ENCODE data around the gene DNAAF1. TPM values are rescaled to one million over a fixed set of nuclear protein-coding genes. Genes with fewer than 3 reads are reported as not detected.
A peak's percentile ranks its signal among the peaks of the same experiment; 100 is the strongest.

Gene DNAAF1
- total RNA-seq, 1 donor from 2014 or later: not detected

GRCh38 chr16:84194018-84194417 is 48.9 kb downstream of the DNAAF1 start:
- no peaks in the 10 kb centered on the region for H3K36me3 ChIP-seq (ENCODE audit: control insufficient read depth, insufficient read depth, low read length)
- no peak for DNase-seq (ENCODE audit: low read depth)
- TF ChIP-seq CTCF (IDR thresholded peaks at IDR 0.05; ENCODE audit: insufficient read depth, low read length, poor library complexity, severe bottlenecking): no peak

GRCh38 chr16:84194470-84195200 is 49.5 kb downstream of the DNAAF1 start:
- Histone ChIP-seq H3K27me3 (ENCODE audit: control insufficient read depth, insufficient read depth, low read length) (peaks cover 8% of the 10 kb centered on the region), H3K4me3 (ENCODE audit: low read depth, low read length) (no peak overlapping the region), H3K36me3 (ENCODE audit: control insufficient read depth, insufficient read depth, low read length) (no peaks in the 10 kb centered on the region)
- no peak for DNase-seq (ENCODE audit: low read depth)
- peak; percentile 9 for TF ChIP-seq CTCF (IDR thresholded peaks at IDR 0.05; ENCODE audit: insufficient read depth, low read length, poor library complexity, severe bottlenecking)

More at GRCh38 chr16:84194018-84194417, 48.9 kb downstream of the DNAAF1 start:
- Histone ChIP-seq H3K27me3 (ENCODE audit: control insufficient read depth, insufficient read depth, low read length) (peaks cover 8% of the 10 kb centered on the region), H3K4me3 (ENCODE audit: low read depth, low read length) (no peak overlapping the region)

- Histone ChIP-seq H3K27me3 (ENCODE audit: control insufficient read depth, insufficient read depth, low read length) (peaks cover 8% of the 10 kb centered on the region), H3K36me3 (ENCODE audit: control insufficient read depth, insufficient read depth, low read length) (no peaks in the 10 kb centered on the region), H3K4me3 (ENCODE audit: low read depth, low read length) (no peak overlapping the region)
- no peak for DNase-seq (ENCODE audit: low read depth)
- TF ChIP-seq CTCF (IDR thresholded peaks at IDR 0.05; ENCODE audit: insufficient read depth, low read length, poor library complexity, severe bottlenecking): no peak
Observed at GRCh38 chr16:84195201-84196093, 50.3 kb downstream of the DNAAF1 start.

GRCh38 chr16:84196101-84196500 is 51.0 kb downstream of the DNAAF1 start:
- H3K27me3 ChIP-seq (ENCODE audit: control insufficient read depth, insufficient read depth, low read length): peaks cover 8% of the 10 kb centered on the region
- no peaks in the 10 kb centered on the region for H3K36me3 ChIP-seq (ENCODE audit: control insufficient read depth, insufficient read depth, low read length)
- TF ChIP-seq CTCF (IDR thresholded peaks at IDR 0.05; ENCODE audit: insufficient read depth, low read length, poor library complexity, severe bottlenecking): no peak
- no peak for DNase-seq (ENCODE audit: low read depth)
- no peak overlapping the region for H3K4me3 ChIP-seq (ENCODE audit: low read depth, low read length)

- TF ChIP-seq CTCF (IDR thresholded peaks at IDR 0.05; ENCODE audit: insufficient read depth, low read length, poor library complexity, severe bottlenecking): no peak
- no peak for DNase-seq (ENCODE audit: low read depth)
- H3K4me3 ChIP-seq (ENCODE audit: low read depth, low read length): no peak overlapping the region
- H3K36me3 ChIP-seq (ENCODE audit: control insufficient read depth, insufficient read depth, low read length): no peaks in the 10 kb centered on the region
- H3K27me3 ChIP-seq (ENCODE audit: control insufficient read depth, insufficient read depth, low read length): peaks cover 8% of the 10 kb centered on the region
Observed at GRCh38 chr16:84196727-84197394, 51.8 kb downstream of the DNAAF1 start.
